GM13976 (cell line): Measurements from ENCODE around the gene TIMM13.
A peak's percentile ranks its signal among the peaks of the same experiment; 100 is the strongest.
"Not testable (repeated sequence)": the region's sequence is repeated elsewhere in the genome, so short reads cannot be mapped to it uniquely, and the experiment has no call there.

Source experiments
- DNase-seq: peaks from one replicate; pipeline ENCODE4 v3.0.0; 2012; ENCODE audit warnings: low spot score
- CTCF ChIP-seq: IDR thresholded peaks from 2 replicates; pipeline ENCODE4 v1.5.1; 2012; ENCODE audit warnings: borderline replicate concordance, mild to moderate bottlenecking; ENCODE audit not compliant: insufficient read depth; ENCODE audit errors: extremely low read depth, missing control alignments, control extremely low read depth
- in situ Hi-C: fragments of 300-500 bp; cut with MboI; formaldehyde crosslinking; loops from one replicate; pipeline ENCODE4 v1.12.0; 2022; ENCODE audit warnings: low sequenced_read_pairs, mixed read lengths, inconsistent platforms; ENCODE audit not compliant: unreplicated experiment

The TIMM13 gene

GRCh38 chr19:2427429-2428320, at the start of gene TIMM13:
TIMM13 (minus strand) TSS chr19:2427586; CDS start chr19:2427533, 53 bp downstream.
- DNase-seq, result peak; percentile 98

GRCh38 chr19:2476451-2477140, 49.2 kb upstream of the TIMM13 start:
- in situ Hi-C loops, result no loop called here
- no peak for TF ChIP-seq CTCF
- DNase-seq, result peak; percentile 57

More at GRCh38 chr19:2427429-2428320, at the start of gene TIMM13:
- no peak for TF ChIP-seq CTCF
- in situ Hi-C loops, result no loop called here

GRCh38 chr19:2475702-2476450, 48.5 kb upstream of the TIMM13 start, which contains the start of gene GADD45B:
GADD45B (plus strand) TSS chr19:2476127; CDS start chr19:2476359, 232 bp downstream.
- in situ Hi-C loops, result no loop called here
- peak; percentile 99 for DNase-seq
- no peak for TF ChIP-seq CTCF

GRCh38 chr19:2475018-2475701, 47.8 kb upstream of the TIMM13 start:
- peak; percentile 79 for DNase-seq
- peak; percentile 11 for TF ChIP-seq CTCF
- in situ Hi-C loops, result no loop called here

- in situ Hi-C loops, result loop anchor here (5.0 kb wide), 1 partner anchor 138 kb away; no protein-coding TSS in a partner anchor
- DNase-seq, result peak; percentile 90
- peak; percentile 98 for TF ChIP-seq CTCF
Measured at GRCh38 chr19:2474232-2475017, 47.0 kb upstream of the TIMM13 start.

GRCh38 chr19:2469915-2470200, 42.5 kb upstream of the TIMM13 start:
- not testable (repeated sequence) for DNase-seq
- in situ Hi-C loops, result loop anchor here (5.0 kb wide), 1 partner anchor 142 kb away; no protein-coding TSS in a partner anchor
